AG08396 (cell line): ENCODE results near the gene DSTYK.
A peak's percentile ranks its signal among the peaks of the same experiment; 100 is the strongest.
"Not testable (repeated sequence)": the region's sequence is repeated elsewhere in the genome, so short reads cannot be mapped to it uniquely, and the experiment has no call there.

Experiments
- DNase-seq: peaks from one replicate; pipeline ENCODE4 v3.0.0; 2012; ENCODE audit warnings: low spot score, mixed read lengths

DSTYK gene

DNA sequence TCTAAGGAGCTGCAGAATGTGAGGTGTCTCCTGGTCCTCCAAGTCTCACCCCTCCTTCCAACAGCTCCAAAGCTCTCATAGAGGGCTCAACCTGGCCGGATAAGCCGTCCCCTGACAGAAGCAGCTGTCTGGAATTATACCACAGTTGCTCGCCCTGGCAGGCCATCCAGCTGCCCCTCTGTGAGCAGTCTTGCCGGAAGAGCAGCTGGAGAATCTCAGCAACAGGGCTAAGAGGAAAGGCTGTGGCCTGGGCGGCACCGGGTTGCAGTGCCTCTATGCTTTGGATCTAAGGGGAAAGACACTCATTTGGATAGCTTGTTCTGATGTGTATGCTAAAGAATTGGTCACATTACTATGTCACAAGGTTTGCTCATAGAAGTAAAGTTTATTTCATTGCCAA, 28.6 kb upstream of the DSTYK start:
- no peak for DNase-seq

DNA sequence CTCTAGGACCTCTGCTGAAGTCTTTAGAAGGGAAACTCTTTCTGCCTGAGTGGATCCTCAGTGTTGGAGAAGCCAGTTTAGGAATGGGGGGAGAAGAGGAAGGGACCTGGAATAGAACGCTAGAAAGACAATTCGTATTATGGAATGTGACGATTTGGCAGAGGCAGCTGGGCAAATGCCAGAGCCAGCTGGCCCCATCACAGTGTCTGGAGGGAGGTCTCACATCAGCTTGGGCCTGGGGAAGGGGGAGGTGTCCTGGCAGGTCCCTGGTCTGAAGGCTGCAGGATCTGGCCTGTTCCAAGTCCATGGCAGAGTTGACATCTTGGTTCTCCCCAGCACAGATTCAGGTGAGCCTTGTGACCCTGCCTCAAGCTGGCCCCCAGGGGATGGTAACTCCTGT, 27.6 kb upstream of the DSTYK start:
- no peak for DNase-seq

DNA sequence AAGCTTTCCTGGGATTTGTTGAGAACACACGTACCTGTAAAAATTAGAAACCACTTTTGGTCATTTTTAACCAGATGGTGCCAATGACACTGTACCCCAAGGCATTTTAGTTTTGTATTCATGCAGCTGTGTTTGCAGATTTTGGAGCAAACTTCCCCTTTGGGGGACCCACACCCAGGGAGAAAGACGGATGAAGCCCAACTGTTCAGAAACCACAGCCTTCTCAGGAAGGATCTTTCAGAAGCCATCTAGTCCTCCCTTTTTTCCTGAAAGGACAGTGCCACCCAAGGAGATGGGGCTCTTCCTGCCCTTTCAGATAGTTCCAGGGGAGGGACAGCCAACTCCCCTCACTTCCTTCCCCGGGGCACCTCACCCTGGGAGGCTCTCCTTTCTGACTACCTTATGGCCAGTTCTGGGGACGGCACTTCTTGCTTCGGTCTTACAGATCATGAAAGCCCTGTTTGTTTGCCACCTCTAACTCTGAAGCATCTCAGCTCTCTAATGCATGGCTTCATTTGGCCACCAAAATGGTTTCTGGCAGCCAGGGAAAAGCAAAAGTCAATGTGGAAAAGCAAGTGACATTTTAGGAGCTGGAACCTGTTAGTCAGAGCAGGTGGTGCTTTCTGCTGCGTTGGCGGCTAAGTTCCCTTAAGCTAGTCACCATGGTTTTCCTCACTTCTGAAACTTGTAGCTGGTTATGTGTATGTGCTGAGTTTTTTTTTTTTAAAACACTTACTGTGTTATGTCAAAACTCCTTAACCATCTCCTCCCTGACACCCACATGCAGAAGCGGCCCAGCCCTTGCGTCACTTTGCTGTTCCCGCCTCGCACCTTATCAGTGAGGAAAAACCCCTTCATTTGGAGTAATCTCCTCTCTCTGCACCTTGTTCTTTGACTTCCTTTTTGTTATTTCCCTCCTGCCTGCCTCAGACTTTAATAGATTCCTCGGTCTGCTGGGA, 26.3 kb upstream of the DSTYK start:
- DNase-seq: no peak

DNA sequence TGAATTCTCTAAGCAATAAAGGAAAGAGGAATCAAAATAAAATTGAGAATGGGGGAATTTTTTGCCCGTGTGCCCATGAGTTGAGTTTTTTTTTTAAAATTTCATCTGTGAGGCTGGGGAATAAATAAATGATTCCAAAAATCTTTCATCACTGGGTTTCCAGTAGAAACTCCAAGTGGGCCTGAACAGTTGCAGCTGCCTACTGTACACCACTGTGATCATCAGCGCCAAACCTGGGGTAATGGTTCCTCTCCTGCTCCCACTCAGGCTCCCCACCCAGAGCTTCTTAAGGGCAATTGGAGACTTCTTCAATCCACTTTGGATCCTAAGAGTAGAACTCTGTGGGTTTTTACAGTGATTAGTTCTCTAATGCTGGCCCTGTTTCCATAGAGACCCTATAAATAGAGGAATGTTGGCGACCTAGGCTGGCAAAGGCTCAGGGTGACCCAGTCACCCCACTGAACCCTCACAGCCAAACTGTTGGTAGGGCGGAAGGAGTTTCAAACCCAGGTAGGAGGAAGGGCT, 25.5 kb upstream of the DSTYK start:
- no peak for DNase-seq

DNA sequence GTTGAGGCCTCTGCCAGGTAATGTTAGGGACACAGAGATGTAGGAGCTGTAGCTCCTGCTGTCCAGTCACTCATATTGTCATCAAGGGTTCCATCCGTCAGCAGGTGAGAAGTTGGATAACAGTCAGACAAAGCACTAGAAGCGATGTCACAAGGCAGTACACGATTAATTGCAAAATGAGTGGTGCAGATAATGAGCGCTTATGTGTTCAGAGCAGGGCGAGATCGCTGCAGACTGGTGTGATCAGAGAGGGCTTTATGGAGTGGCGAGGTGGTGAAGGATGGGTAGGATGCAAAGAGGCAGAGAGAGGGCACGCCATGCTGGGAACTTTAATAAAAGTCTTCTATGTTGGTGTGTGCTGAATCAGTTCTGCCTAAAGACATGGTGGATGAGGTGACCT, 25.0 kb upstream of the DSTYK start:
- no peak for DNase-seq

DNA sequence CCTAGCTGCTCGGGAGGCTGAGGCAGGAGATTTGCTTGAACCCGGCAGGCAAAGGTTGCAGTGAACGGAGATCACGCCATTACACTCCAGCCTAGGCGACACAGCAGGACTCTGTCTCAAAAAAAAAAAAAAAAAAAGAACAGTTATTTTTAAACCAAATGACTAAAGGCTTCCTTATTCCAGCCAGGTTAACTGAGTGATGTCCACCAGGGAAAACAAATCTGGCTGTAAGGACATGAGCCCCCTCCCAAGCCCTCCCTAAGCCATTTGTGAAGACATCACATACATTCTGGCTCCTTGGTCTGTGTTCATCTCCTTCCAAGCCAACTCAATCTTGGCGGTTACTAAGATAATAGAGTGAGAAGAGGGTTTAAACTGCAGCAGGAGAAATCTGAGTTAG, 24.4 kb upstream of the DSTYK start:
- no peak for DNase-seq

DNA sequence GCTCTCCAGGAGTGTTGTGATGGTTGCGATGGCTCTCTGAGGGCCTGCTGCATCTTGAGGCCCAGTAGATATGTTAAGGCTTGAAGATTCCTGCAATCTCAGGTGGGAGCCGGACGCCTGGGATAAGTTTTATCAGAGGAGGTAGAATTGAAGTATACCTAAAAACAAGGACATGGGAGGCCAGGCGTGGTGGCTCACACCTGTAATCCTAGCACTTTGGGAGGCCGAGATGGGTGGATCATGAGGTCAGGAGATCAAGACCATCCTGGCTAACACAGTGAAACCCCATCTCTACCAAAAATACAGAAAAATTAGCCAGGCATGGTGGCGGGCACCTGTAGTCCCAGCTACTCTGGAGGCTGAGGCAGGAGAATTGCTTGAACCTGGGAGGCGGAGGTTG, 22.5 kb upstream of the DSTYK start:
- not testable (repeated sequence) for DNase-seq

DNA sequence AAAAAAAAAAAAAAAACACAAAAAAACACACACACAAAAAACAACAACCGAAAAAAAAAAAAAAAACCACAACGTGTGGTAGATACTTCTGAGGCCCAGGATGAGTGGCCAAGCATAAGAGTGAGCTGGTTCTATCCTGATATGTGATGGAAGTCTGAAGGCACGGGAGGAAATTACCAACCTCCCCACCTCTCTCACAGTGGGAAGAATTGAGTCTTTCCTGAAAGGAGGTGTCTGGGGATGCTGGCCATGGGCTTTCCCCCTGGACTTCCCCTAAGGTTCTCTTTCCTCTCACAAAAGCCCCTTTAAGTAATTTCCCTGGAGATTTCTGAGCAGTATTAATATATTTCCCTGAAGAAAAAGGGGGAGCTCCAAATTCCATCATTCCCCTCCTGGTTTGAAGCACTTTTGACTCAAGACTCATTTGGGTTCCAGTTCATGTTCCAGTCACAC, 21.5 kb upstream of the DSTYK start:
- DNase-seq: no peak

DNA sequence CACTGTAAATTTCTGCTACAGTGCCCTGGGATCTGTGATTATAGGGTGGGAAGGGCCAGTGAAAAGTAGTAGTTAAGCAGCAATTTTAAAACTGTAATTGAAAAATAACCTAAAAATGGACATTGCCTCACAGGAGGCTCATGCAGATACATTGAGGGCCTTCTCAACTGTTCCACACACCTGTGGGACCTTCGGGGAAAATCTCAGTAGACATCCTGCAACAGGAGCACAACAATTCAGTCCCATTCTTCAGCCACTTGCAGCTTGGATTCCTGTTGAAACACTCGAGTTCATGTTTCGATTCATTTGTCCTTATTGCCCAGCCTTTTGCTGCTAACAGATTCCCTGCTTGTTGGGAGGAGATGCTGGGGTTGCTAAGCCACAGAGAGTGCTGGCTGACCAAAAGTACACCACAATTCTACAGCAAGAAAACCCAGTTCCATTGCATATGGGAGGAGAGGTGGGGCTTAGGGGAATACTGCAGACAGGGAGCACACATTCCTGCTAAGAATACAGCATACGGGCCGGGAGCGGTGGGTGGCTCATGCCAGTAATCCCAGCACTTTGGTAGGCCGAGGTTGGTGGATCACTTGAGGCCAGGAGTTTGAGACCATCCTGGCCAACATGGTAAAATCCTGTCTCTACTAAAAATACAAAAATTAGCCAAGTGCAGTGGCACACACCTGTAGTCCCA, 20.8 kb upstream of the DSTYK start:
- DNase-seq: no peak

DNA sequence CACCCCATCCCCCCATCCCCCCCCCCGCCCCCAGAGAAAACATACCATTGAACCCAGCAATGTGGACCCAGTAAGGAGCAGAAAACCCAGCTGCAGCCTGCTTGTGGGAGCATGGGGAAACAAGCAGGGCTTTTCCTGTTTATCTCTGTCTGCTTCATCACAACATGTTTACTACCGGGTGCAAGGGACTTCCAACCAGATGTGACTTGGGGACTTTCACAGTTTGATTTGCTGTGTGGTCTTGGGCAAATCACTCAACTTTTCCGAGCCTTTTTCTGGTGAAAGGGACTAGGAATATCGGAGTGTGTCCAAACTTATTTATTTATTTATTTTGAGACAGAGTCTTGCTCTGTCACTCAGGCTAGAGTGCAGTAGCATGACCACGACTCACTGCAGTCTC, 19.5 kb upstream of the DSTYK start:
- no peak for DNase-seq

DNA sequence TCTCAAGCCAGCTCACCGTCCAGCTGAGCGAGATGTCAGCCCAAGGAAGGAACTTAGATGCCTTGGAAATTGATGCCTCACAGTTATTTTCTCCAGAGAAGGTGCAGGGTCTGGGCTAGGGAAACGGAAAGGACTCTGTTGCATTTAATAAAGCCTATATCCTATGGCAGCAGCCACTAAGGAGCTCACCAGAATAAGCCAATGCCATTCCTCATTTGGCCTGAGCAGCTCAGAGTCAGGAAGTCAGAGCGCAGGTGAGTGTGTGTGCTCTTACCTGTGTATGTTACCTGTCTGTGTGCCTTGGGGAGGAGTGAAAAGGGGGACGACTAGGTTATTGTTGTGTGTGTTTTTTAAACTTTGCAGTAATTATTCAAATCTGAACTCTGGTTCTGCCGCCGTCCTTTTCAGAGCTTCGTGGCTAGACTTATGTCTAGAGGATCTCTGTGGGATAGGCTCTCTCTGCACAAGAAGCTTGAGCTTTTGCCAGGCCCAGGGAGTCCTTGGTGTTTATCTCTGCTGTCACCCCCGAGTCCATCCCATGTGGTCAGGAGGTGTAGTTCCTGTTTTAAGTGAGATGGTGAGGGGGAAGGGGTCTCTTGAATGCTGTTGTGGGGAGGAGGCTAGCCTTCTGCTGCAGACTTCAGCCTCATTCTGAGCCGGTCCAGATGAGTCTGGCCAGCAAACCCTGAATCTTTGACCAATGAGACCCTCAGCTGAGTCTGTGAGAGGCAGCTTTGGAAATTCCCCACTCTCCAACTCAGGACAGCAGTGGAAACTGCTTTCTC, 18.6 kb upstream of the DSTYK start:
- no peak for DNase-seq

DNA sequence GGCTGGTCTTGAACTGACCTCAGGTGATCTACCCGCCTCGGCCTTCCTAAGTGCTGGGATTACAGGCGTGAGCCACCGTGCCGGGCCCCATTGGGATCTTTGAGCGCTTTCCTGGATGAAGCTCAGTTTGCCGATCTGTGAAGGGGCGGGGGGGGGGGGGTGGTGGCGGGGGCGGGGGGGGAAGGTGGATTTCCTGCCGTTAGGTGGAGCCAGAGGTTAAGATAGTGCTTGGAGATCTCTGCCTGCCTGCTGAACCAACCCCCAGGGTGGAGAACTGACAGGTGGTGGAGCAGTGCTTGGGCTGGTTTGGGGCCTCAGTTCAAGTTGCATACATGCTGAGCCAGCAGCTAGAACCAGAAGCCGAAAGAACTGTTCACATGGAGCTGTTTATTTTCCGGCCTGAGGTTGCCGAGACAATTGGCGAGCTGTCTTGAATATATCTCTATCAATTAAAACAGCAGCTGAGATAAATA, 17.9 kb upstream of the DSTYK start:
- peak; percentile 78 for DNase-seq

DNA sequence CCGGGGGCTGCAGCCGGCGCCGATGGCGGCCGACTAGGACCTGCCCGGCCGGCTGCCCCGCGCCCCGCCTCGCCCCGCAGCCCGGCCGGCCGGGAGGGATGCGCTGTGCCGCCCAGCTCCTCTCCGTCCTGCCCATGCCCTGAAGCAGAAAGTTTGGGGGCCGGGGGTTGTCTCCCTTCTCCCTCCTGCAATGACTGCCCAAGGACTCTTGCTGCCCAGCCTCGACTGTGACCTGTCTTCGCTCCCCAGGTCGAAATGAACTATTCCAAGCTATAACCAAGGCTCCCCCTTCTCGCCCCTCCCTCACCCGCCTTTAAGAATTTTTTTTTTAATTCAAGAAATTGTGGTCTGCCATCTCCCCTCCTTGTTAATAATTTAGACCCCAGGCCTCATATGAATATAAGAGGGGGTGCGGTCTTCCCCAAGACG, 16.6 kb upstream of the DSTYK start:
- DNase-seq: no peak

DNA sequence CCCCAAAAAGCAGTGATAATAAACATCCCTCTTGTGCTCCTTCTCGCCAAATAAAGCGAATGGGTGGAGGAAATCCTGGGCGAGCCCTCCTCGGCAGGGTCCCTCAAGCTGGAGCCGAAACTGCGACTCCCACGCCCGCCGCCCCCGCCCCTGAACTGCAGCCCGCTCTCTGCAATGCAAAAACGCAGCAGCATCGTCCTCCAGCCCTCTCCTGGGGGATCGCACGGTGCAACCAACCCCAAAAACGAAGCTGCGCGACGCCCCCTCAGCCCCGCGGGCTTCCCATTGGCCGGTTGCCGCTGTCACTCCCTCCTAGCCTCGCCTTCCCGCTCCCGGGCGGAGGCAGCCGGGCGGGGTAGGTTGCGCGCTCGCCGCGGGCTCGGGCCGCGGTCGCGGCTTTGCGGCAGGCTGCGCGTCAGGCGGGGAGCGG, 16.1 kb upstream of the DSTYK start, which contains the start of gene TMCC2:
TMCC2 (plus strand) TSS at position 363 of the 430 bp plus-strand sequence. CDS start 619 bp downstream, outside the sequence.
- DNase-seq: peak; percentile 98

DNA sequence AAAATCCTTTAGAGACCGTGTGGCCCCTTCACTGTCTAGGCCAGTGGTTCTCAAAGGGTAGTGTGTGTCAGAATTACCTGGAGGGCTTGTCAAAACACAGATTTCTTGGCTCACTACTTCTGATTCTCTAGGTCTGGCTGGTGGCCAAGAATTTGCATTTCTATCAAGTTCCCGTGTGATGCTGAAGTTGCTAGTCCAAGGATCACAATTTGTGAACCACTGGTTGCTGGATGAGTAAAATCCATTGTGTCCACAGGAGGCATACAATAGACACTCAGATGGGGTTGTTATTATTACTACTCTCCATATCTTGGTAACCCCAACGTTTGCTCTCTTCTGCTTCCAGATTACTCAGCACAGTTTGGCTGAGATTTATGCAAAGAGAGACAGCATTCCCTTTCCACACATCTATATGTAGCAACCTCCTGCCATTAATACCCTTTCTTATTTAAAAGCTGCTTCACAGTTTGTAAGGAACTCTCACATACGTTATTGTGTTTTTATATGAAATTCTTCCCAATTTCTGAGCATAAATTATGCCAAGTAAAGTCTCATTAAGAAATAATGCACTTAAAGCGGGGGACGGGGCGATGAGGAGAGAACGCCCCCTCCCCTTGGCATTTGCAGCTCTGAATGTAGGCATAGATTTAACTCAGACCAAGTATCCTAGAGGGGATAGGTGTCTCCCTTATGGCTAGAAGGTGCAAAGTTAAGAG, 15.5 kb upstream of the DSTYK start:
- peak; percentile 48 for DNase-seq

DNA sequence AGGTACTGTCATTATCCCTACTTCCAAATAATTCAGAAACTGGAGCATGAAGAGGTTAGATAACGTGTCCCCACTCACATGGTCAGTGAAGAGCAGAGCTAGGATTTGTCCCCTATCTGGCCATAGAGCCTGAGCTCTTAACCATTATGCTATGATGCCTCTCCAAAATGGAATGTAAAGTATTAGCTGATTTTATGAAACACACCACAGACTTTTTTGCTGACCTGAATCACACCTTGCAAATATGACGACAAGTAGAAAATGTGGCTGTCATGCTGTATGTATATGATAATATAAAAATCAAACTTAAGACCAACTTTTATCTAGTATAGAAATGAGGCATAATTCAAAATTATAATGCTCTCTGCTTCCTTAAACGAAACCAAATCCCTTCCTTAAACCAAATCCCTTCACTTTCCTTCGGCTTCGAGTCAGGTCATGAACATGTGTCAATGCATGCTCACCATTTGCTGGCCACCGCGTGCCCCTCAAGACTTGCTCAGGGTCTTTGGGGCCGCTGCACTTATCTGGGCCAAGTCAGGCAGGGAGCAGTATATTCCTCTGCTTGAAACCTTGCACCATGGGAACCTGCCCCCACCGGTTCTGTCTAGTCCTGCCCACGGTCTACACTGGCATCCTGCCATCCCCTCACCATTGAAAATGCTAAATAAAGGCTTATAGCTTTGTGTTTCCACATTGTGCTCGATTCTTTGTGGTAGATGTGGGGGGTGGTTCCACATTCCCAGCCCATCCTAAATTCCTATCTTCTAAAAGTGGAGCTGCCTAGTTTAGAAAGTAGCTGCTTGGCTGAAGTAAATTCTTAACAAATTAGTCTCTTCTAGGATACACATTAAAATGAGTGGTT, 14.6 kb upstream of the DSTYK start:
- DNase-seq: no peak

DNA sequence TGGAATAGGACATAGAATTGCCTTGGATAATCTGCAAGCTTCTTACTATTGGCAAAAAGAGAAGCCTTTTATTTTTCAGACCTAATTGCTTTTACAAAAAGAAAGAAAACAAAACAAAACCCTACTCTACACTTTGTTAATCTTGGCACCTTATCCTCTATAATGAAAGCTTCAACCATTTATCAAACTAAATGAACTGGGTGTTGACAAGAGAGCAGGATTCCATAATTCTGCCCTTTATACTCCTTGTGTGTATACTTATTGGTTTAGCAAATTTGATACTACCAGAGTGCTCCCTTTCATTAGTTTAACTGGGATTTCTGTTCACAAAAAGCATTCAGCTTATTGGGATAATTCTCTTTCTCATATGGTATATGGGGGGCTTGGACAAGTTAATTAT, 13.2 kb upstream of the DSTYK start:
- no peak for DNase-seq

DNA sequence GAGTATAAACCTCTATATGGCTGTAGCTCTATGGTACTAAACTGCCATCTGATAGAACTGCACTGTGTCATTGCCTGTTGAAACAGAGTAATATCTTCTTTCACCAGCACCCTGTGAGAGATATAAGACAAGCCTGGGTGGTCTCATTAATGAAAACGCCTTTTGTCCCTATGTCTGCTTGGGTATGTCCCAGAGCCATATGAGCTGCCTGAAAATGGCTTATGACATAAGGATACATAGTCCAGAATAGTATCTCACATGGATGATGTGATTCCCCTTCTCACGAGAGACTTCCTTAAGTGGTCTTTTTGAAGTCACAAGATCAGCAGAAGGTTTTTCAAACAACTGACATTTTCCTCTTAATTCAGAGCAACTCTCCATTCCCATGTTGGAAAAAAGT, 8.9 kb upstream of the DSTYK start:
- DNase-seq: no peak

DNA sequence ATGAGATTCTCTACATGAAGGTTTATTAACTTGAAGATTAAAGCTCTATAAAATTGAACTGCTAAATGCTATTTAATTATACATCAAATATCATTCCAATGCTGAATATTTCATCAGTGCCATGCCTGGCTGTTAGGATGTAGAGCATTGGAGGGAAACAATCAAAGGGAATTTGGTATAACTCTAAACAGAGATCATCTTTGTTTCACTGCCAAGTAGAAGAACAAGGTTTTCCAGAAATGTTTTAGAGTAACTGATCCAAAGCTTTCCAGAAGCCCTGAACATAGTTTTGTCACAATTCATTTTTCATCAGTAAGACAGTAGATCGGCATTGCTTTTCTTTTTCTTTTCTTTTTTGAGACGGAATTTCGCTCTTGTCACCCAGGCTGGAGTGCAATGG, 5.9 kb upstream of the DSTYK start:
- DNase-seq: no peak

DNA sequence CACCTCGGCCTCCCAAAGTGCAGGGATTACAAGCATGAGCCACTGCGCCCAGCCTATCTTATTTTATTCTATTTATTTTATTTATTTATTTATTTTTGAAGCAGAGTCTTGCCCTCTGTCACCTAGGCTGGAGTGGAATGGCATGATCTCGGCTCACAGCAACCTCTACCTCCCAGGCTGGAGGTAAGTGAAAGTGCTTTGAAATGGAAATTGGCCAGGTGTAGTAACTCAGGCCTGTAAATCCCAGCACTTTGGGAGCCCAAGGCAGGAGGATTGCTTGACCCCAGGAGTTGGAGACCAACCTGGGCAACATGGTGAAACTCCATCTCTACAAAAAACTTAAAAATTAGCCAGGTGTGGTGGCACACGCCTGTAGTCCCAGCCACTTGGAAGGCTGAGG, 5.1 kb upstream of the DSTYK start:
- no peak for DNase-seq
